GM18951 (cell line): ENCODE data around the gene FHOD3.
"Not testable (repeated sequence)": the region's sequence is repeated elsewhere in the genome, so short reads cannot be mapped to it uniquely, and the experiment has no call there.

ENCODE experiments used
- POLR2A ChIP-seq: IDR thresholded peaks from 4 replicates; pipeline ENCODE4 v1.6.1; 2011; ENCODE audit warnings: mild to moderate bottlenecking; ENCODE audit not compliant: insufficient read length, insufficient read depth; ENCODE audit errors: extremely low read depth
- in situ Hi-C: fragments of 300-500 bp; cut with MboI; formaldehyde crosslinking; loops from one replicate; pipeline ENCODE4 v1.12.0; 2022; ENCODE audit warnings: low sequenced_read_pairs, mixed read lengths, inconsistent platforms; ENCODE audit not compliant: unreplicated experiment

The FHOD3 gene

GRCh38 chr18:36798738-36799473, 501.4 kb downstream of the FHOD3 start:
- TF ChIP-seq POLR2A = no peak
- in situ Hi-C loops = no loop called here

- TF ChIP-seq POLR2A = no peak
- in situ Hi-C loops = no loop called here
Observed at GRCh38 chr18:36805105-36805504, 507.6 kb downstream of the FHOD3 start.

- in situ Hi-C loops = no loop called here
- TF ChIP-seq POLR2A = no peak
Observed at GRCh38 chr18:36808681-36809080, 511.2 kb downstream of the FHOD3 start.

GRCh38 chr18:36809590-36810381, 512.3 kb downstream of the FHOD3 start:
- in situ Hi-C loops = no loop called here
- TF ChIP-seq POLR2A = no peak

- no peak for TF ChIP-seq POLR2A
- in situ Hi-C loops = no loop called here
Observed at GRCh38 chr18:36811430-36811829, 513.9 kb downstream of the FHOD3 start.

GRCh38 chr18:36811955-36812354, 514.4 kb downstream of the FHOD3 start:
- in situ Hi-C loops = no loop called here
- no peak for TF ChIP-seq POLR2A

GRCh38 chr18:36812678-36813077, 515.2 kb downstream of the FHOD3 start:
- in situ Hi-C loops = no loop called here
- no peak for TF ChIP-seq POLR2A

- no peak for TF ChIP-seq POLR2A
- in situ Hi-C loops = no loop called here
Observed at GRCh38 chr18:36813101-36813775, 515.7 kb downstream of the FHOD3 start.

GRCh38 chr18:36813824-36814223, 516.3 kb downstream of the FHOD3 start:
- in situ Hi-C loops = no loop called here
- TF ChIP-seq POLR2A = no peak

- in situ Hi-C loops = no loop called here
- no peak for TF ChIP-seq POLR2A
Observed at GRCh38 chr18:36814994-36815393, 517.5 kb downstream of the FHOD3 start.

- in situ Hi-C loops = not testable (repeated sequence)
Observed at GRCh38 chr18:36816096-36816495, 518.6 kb downstream of the FHOD3 start.

- in situ Hi-C loops = no loop called here
- no peak for TF ChIP-seq POLR2A
Observed at GRCh38 chr18:36817039-36817438, 519.5 kb downstream of the FHOD3 start.

GRCh38 chr18:36818652-36819051, 521.1 kb downstream of the FHOD3 start:
- TF ChIP-seq POLR2A = no peak
- in situ Hi-C loops = no loop called here

- no peak for TF ChIP-seq POLR2A
- in situ Hi-C loops = no loop called here
Observed at GRCh38 chr18:36819621-36820020, 522.1 kb downstream of the FHOD3 start.

- no peak for TF ChIP-seq POLR2A
- in situ Hi-C loops = no loop called here
Observed at GRCh38 chr18:36821681-36822080, 524.2 kb downstream of the FHOD3 start.
